ENCODE data around the gene SMNDC1.
"Not testable (repeated sequence)": the region's sequence is repeated elsewhere in the genome, so short reads cannot be mapped to it uniquely, and the experiment has no call there.

The SMNDC1 gene

DNA sequence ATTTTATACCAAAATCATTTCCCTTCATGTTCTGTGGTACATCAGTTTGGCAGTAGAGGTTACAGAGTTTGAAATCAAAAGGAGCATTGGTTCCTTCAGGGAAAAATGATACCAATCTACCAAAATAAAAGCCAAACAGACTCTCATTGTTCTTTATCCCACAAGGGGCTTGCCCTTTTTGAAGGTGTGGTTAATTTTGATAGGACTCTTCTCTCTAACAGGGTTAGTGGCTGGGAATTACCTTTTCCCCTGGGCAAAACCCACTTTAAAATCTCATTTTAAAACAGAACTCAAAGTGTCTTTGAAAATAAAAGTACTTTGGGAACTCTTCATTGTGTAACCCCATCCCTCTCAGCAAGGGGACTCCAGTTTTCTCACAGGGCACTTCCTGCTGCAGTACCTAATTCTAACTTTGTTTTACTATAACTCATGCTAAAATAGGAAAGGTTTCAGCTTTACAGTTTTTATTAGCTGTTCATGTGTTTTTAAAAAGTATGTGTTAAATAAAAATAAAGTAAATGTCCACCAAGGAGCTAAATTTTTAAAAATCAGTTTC lies 30.6 kb downstream of the SMNDC1 start:
- no peak for DNase-seq (ENCODE audit: extremely low read depth, low read depth)

DNA sequence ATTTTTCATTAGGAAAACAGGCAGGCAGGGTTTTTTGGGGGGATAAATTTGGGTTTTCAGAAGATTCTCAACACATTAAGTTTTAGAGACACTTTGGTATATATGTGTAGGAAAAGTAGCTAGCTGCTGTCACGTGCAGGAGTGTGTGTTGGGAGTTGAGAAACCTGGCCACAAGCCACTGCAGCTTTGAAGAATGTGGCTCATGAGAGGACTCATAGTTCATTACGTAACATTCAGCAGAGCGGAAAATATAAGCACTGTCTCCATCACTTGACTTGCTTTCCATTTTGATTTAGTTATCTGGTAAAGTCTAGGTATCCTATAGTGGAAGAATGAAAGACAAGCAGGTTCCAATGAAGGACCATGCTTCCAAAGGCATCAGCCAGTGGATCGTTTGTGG lies 31.2 kb downstream of the SMNDC1 start:
- TF ChIP-seq, protein P1, sequence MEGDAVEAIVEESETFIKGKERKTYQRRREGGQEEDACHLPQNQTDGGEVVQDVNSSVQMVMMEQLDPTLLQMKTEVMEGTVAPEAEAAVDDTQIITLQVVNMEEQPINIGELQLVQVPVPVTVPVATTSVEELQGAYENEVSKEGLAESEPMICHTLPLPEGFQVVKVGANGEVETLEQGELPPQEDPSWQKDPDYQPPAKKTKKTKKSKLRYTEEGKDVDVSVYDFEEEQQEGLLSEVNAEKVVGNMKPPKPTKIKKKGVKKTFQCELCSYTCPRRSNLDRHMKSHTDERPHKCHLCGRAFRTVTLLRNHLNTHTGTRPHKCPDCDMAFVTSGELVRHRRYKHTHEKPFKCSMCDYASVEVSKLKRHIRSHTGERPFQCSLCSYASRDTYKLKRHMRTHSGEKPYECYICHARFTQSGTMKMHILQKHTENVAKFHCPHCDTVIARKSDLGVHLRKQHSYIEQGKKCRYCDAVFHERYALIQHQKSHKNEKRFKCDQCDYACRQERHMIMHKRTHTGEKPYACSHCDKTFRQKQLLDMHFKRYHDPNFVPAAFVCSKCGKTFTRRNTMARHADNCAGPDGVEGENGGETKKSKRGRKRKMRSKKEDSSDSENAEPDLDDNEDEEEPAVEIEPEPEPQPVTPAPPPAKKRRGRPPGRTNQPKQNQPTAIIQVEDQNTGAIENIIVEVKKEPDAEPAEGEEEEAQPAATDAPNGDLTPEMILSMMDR (IDR thresholded peaks at IDR 0.05; ENCODE audit: low read depth, low read length) = no peak

More for the DNA sequence above, 30.6 kb downstream of the SMNDC1 start:
- TF ChIP-seq, protein P1 (IDR thresholded peaks at IDR 0.05; ENCODE audit: low read depth, low read length) = no peak

DNA sequence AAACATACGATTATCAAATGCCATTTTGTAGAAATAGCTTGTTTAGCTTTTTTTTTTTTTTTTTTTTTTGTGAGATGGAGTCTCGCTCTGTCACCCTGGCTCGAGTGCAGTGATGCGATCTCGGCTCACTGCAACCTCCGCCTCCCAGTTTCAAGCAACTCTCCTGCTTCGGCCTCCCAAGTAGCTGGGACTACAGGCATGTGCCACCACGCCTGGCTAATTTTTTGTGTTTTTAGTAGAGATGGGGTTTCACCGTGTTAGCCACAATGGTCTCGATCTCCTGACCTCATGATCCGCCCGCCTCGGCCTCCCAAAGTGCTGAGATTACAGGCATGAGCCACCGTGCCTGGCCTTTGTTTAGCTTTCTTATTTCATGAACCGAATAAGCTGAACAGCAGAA lies 31.7 kb downstream of the SMNDC1 start:
- not testable (repeated sequence) for DNase-seq (ENCODE audit: extremely low read depth, low read depth)

More for the DNA sequence above, 31.2 kb downstream of the SMNDC1 start:
- peak; percentile 48 for DNase-seq (ENCODE audit: extremely low read depth, low read depth)

DNA sequence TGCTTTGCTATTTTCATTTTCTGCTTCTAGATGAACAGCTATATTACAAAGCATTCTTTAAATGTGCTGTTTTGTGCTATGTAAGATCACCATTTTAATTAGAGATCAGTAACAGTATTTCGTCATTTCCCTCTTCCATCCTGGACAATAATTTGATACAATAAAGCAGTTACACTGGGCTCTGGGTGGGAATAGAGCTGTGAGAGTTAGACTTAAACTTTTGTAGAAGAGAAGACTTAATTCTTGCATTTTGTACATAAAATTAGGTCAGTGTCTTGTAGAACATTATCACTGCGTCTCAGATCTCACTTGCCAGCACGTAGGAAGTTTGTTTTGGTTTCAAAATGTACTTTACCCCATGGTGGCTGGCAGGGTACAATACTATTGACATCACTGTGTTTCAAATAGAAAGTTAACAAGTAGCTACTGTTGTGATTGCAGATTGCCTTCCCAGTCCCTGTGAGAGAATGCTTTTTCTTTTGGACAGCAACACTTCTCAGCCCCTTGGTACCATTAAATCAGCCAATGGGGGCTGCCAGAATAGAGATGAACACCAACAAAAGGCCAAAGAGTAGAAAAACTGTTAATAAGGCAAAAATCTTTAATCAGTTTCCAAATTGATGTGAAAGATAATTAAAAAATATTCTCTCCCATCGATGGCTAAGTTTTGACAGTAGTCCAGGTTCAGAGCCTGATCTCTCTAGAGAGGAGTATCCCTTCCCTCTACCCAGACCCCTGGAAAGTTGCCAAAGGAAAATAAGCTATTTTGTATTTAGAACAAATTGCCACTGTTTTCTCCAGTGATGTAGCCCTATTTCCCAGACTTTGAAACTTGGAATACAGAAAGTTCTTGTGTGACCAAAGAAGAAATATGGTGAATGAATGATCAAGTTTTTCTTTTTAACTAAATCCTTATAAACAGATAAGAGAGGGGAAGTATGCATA lies 35.1 kb downstream of the SMNDC1 start:
- DNase-seq (ENCODE audit: extremely low read depth, low read depth) = no peak
- TF ChIP-seq, protein P1 (IDR thresholded peaks at IDR 0.05; ENCODE audit: low read depth, low read length) = no peak

DNA sequence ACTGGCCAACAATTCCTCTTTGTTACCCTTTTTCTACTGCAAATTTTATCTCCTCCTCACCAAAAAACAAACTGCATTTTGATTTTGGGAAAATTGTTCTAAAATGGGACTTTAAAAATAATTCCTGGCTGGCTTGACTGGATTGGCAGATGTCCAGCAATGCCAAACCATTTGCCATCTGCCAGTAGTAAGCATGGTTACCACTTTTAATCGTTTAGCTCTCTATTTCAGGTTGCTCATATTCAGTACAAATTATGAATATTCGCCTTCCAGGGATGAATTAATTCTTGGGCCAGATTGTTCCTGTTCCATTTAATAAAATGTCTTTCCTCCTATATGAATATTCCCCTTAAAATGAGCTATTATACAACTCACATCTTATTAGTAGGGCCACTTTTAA lies 35.7 kb downstream of the SMNDC1 start:
- no peak for DNase-seq (ENCODE audit: extremely low read depth, low read depth)
- TF ChIP-seq, protein P1 (IDR thresholded peaks at IDR 0.05; ENCODE audit: low read depth, low read length) = no peak

DNA sequence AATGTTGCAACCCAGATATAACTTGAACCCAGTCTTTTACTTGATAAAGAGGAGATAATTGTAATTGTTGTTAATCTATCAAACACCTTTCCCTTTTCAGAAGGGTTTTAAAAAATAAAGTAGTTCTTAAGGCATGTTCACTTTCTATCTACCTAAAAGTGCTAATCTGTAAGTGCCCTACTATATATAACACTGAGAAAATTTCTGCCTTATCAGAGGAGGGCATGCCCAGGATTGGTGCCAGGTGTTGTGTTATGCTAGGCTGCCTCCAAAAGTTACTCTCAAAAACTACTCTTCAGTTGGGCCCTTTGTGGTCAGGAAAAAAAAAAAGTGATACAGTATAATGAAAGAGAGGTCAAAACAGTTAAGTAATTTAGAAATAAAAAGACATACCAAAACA lies 36.3 kb downstream of the SMNDC1 start:
- TF ChIP-seq, protein P1 (IDR thresholded peaks at IDR 0.05; ENCODE audit: low read depth, low read length) = no peak
- no peak for DNase-seq (ENCODE audit: extremely low read depth, low read depth)

DNA sequence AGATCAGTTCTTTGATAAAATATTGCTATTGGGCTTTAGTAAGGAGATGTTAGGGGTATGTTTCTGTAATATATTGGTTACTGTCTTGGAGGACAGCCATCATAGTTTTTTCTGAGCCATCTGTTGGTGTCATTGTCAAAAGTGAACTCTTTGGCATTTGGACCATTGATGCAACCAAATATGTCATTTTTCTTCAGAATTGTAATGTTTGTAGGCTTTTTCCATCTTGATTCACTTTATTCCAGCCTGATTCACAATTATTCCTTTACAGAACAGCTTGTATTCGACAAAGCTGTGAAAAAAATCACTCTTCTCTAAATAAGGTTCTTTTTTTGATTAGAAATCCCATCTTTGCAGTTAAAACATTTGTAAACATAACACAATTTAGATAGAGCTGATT lies 37.4 kb downstream of the SMNDC1 start:
- TF ChIP-seq, protein P1 (IDR thresholded peaks at IDR 0.05; ENCODE audit: low read depth, low read length) = no peak
- no peak for DNase-seq (ENCODE audit: extremely low read depth, low read depth)

Measured in AG09319 (cell line).